ENCODE results near the gene DNTTIP2.
A peak's percentile ranks its signal among the peaks of the same experiment; 100 is the strongest.
"Not testable (repeated sequence)": the region's sequence is repeated elsewhere in the genome, so short reads cannot be mapped to it uniquely, and the experiment has no call there.

The DNTTIP2 gene

DNA sequence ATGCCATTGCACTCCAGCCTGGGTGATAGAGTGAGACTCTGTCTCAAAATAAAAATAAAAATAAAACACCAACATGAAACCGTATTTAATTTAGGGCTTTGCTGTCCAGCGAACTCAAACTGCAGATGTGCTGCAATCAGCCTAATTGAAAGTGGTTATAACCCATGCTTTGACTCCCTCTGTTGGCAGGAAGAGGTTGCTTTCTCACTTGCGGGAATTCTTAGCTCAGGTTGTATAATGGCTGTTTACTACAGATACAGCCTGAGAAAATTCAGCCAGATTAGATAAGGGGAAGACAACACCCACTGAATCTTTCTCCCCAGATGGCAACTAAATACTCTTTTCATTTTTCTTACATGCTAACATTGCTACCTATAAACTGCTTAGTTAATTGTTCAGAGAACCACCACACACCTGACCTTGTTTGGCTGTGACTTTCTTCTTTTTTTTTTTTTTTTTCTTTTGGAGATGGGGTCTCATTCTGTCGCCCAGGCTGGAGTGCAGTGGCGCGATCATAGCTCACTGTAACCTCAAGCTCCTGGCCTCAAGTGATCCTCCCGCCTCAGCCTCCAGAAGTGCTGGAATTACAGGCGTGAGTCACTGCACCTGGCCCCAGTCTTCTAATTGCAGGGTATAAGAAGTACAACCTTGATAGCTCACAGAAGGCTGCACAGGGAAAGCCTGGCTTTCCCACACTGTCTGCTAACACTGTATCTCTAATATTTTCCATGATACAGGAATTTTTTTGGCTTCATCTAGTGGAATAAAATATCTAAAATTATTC is 34.6 kb downstream of the DNTTIP2 start:
- peak in 24 of 58 donors; percentile 2 to 75 (median 22) for DNase-seq

- DNase-seq = no peak
Measured at GRCh38 chr1:93842750-93843500, 36.1 kb downstream of the DNTTIP2 start.

GRCh38 chr1:93841771-93842170 is 37.2 kb downstream of the DNTTIP2 start:
- DNase-seq = no peak

DNA sequence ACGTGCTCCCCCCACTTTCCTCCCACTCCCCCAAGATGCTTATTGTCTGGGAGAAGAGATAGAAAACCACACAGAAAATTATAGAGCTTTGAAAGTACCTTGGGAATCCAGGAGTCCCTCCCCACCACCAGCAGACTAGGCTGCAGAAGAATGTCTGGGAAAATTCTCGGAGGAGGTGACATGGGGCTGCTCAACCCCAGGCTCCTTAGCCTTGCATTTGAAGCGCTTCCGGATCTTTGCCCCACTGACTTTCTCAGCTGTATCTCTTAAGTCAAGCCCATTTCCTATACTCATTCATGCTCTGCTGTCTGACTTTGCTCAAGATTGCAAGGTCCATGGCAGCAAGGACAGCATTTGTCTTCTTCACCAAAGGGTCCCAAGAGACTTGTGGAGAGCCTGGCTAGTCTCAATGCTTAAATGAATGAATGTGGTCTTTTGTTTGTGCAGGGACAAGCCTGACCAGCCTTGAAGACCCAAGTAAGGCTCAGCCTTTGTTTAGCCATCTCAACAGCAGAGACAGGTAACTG is 38.0 kb downstream of the DNTTIP2 start:
- DNase-seq = no peak

DNA sequence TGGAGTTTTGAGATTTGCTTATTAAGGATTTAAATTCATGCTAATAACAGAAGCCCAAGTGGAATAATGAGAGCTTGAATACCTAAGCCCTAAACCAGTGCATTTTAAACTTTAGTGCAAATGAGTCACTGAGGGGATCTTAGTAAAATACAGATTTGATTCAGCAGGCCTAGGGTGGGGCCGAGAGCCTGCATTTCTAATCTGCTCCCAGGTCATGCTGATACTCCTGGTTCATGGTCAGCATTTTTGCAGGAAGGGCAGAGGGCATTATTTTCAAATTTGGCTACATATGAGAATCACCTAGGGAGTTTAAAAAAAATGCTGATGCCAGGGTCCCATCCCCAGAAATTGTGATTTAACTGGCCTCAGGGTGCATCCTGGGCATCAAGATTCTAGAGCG is 39.3 kb downstream of the DNTTIP2 start:
- DNase-seq = no peak

- DNase-seq = no peak
Measured at GRCh38 chr1:93839307-93839706, 39.7 kb downstream of the DNTTIP2 start.

- DNase-seq = no peak
Measured at GRCh38 chr1:93837961-93838360, 41.0 kb downstream of the DNTTIP2 start.

- DNase-seq = not testable (repeated sequence)
Measured at GRCh38 chr1:93833293-93833692, 45.7 kb downstream of the DNTTIP2 start.

- DNase-seq = no peak
Measured at GRCh38 chr1:93829061-93829460, 49.9 kb downstream of the DNTTIP2 start.

GRCh38 chr1:93828367-93828755 is 50.6 kb downstream of the DNTTIP2 start:
- DNase-seq = no peak

- DNase-seq = no peak
Measured at GRCh38 chr1:93827633-93828366, 51.2 kb downstream of the DNTTIP2 start.

DNA sequence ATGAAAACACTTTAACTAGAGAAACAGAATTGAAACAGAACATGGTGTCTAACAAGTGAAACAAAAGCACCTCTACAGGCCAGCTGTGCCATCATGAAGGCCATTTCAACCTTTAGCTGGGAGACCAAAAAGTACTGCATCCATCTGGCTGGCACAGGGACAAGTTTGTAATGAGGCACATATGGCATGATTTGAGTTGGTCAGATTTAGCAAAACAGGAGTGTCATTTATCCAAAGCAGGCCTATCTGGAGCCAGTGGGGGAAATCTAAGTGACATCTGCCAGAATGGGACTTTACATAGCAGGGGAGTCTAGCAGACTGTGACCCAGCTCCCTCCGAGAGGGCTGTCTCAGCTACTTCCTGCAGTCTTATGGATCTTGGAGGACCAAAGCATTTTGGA is 51.9 kb downstream of the DNTTIP2 start:
- DNase-seq = no peak

DNA sequence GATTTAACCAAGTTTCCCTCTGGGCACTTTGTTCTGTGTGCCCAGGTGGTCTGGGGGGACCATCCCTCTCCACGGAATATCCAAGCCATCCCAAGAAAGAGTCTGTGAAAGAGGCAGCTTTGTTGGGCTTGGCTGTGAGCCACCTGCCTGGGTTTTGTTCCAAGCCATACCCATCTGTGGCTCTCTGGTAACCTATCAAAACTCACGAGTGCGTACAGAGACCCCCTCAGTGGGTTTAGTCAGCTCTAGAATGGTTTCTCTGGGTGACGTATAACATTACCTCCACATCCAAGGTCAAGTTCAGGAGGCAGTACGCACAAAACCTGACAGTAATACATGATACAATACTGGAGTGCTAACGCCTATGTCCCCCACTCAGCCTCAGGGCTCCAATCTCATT is 54.2 kb downstream of the DNTTIP2 start:
- DNase-seq = no peak

DNA sequence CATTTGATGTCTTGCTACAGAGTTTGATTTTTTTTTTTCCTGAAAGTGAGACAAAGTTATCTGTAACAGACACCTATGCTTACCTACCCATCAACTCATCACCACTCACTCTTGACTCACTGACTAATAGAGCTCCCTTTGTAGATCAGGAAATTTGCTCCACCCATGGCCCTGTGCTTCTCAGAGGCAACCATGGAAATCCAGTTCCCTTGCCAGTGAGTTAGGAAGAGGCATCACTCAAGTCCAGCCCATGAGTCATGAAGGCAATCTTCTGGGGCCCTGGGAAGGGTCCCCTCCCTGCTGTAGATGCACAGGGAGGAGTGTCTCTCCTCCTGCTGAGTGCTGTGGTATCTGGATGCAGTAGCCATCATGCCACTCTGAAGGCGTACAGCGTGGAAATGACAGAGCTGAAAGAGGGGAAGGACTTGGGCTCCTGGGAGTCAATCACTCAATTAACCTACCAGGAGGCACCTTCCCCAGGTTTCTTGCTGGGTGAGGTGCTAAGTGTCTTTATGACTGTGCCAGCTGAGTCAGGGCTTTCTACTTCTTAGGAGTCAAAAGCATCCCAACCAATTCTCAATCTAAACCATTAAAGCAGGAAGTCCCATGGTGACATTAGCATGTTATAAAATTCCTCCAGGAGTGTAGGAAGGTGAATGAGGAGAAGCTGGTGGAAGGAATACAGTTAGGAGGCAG is 56.1 kb downstream of the DNTTIP2 start:
- no peak for DNase-seq

- no peak for DNase-seq
Measured at GRCh38 chr1:93821423-93822144, 57.4 kb downstream of the DNTTIP2 start.

DNA sequence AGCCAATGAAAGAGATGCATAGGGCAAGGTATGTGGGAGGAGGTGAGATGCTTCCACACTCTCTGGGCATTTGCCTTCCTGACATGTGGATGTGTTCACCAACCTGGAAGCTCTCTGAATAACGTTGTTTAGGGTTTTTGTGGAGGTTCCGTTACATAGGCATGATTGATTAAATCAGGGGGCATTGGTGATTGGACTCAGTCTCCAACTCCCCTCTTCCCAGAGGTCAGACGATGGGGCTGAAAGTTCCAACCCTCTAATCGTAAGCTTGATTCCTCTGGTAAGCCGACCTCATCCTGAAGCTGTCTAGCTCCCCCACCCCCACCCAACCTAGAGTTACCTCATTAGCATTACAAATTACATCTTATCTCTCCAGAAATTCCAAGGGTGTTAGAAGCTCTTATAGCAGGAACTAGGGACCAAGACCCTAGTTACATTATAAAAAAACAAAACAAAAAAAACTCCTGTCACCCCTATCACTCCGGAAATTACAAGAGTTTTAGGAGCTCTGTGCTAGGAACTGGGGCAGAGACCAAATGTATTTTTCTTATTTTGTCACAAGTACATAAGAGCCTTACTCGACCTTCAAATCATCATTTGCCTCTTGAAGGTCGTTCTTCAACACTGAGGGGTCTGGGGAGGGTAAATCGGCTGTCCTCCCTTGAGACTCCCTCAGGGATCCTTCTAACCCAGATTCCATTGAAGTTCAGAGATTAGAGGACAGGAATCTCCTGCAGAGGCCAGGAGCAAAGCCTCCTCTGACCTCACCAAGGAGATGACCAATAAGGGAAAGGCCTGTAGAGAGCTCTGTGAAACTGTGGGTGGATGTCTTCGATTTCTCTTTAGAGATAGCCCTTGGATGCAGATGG is 58.2 kb downstream of the DNTTIP2 start:
- no peak for DNase-seq

- no peak for DNase-seq
Measured at GRCh38 chr1:93818570-93818959, 60.4 kb downstream of the DNTTIP2 start.

DNA sequence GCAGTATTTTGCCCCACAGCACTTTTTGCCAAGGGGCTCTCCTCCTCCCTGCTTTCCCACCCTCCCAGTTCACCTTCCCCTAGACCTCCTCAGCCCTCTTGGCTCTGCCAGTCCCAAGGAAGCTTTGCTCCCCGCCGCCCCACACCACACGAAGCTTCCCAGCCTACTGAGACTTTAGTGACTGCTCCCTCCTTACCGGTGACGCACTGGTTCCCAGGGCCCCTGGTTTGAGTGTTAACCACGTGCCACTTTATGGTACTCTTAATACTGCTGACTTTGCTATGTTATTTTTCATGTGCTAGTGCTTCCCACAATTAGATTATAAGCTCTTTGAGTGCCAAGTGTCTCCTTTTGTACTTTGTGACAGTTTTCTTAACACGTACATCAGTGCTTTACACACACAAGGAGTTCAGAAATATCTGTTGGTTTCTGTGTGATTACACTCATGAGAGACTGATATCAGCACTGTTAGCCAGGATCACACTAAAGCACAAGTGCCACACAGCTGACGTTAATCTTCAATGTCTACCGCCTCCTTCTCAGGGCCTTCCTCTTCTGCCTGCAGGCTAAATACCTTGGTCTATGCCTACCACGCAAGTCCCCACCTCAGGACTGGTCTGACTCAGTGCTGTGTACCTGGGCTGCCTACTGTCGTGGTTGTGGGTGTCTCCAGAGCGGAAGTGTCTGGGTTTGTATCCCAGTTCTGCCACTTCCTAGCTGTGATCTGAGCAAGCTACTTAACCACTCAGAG is 61.0 kb downstream of the DNTTIP2 start:
- DNase-seq = no peak

Measured in anterior cingulate cortex (tissue), 58 donors.